GM18520 (cell line): ENCODE data around the gene PLXNA4.

Experiments used
- ATAC-seq: cut with Tn5 transposase; IDR thresholded peaks from one replicate; pipeline ENCODE4 v1.9.1; 2021; ENCODE audit not compliant: unreplicated experiment

PLXNA4 gene

DNA sequence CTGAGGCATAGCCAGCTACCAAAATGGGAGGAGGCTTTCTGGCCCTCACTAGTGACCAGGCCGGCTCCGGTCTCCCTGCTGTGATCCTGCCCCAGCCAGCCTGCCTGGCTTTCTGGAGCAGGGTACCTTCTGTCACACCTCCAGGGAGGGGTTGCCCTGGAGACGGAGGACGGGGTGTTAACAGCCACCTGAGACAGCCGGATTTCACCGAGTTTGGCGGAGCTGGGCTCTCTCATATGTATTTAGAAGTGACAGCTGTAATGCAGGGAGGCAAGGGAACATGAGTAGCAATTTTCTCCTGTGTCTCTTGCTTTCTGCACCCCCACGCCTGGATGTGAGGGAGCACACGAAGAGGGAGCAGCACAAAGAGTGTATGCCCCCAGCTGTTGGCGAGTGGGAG, 473.3 kb downstream of the PLXNA4 start:
- no peak for ATAC-seq

- ATAC-seq = no peak
These were observed 473.9 kb downstream of the PLXNA4 start for GRCh38 chr7:132102391-132102790.

DNA sequence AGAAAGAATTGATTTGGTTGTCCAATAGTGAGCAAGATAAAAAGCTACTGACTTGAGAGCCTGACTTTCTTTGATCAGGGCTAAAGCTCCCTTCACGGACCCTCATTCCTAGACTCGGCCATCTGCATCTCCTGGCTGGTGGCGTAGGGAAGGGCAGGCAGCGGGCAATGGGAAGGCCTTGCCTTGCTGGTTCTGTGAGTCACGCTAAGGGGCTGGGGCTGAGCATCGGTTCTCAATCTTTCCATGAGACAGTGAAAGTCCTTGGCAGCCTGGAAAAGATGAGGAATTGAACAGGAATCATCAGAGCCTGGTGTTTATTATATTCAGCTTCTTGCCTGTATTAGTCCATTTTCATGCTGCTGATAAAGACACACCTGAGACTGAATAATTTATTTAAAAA, 475.3 kb downstream of the PLXNA4 start:
- ATAC-seq = no peak

DNA sequence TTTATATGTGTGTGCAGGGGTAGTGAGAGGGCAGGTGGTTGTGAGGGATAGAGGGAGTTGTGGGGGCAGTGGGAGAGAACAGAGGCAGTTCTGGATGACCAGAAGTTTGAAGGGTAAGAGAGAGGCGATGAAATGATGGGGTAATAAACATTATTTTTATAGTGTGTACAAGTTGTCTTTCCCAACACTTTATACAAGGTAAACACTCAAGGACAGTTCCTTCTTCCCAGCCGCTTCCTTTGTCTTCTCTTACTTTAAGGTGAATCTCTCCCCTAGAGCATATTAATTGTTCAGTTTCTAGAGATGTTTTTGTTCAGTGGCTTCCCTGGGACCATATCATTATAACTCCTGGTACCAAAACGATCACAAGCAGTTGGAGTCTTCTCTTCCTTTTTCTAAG, 475.8 kb downstream of the PLXNA4 start:
- ATAC-seq = no peak

- ATAC-seq = no peak
These were observed 477.1 kb downstream of the PLXNA4 start for GRCh38 chr7:132099163-132099562.

GRCh38 chr7:132098327-132098726, 477.9 kb downstream of the PLXNA4 start:
- no peak for ATAC-seq

DNA sequence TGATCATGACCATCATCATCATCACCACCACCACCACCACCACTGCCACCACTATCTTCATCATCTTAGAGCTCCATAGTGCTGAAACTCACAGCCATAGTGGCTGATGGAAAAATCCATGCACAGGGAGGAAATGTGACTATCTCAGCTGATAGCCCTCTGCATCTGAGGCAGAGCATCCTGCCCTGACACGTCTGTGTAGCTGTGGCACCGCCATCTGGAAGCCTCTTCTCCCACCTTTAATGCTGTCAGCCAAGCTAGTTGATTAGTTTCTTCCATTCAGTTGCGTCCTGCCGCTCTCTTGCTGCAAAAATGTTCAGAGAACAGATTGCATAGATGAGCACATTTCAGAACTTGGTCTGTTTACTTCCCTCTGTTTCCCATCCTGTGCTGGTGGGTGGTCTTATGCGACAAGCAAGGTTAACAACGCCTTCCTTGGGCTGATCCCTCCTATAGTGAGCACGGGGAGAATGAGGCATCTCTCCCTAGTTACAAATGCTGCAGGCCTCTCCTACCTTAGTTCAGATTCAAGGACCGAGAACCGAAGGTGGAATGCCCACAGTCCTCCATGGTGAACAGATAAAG, 478.6 kb downstream of the PLXNA4 start:
- ATAC-seq = no peak

- no peak for ATAC-seq
These were observed 481.0 kb downstream of the PLXNA4 start for GRCh38 chr7:132095111-132095765.

DNA sequence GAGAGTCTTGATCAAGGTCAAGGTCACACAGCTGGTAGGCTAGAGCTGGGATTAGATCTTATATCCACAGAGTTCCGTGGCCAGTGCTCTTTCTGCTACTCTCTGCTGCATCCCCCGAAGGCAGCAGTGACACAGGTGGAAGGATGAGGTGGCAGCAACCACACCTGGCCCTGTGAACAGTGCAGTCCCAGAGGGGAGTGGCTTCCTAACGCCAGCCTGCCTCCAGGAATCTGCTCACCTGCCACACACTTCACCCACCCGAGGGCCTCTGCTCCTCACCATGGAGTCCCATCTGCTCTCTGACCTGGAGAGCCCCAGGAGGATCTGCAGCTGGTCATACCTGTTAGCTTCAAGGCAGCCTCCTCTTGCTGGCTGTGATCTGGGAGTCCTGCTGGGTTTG, 484.2 kb downstream of the PLXNA4 start:
- ATAC-seq = no peak

DNA sequence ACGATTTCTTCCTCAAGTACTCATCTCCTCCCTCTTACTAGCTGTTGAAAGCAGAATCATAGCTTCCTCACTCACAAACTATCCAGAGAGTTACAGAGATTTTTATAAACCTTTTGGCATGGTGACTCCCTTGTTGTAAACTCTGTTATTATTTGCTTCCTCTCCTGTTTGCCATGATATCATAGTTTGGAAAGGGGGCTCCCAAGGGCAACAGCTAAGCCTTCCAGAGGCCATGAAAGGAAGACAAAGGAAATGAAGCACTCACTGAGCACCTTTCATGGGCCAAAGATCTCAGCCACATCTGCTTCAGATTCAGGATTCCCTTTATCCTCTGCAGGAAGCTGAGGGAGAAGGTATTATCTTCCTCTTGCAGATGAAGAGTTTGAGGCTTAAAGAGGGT, 484.6 kb downstream of the PLXNA4 start:
- no peak for ATAC-seq

DNA sequence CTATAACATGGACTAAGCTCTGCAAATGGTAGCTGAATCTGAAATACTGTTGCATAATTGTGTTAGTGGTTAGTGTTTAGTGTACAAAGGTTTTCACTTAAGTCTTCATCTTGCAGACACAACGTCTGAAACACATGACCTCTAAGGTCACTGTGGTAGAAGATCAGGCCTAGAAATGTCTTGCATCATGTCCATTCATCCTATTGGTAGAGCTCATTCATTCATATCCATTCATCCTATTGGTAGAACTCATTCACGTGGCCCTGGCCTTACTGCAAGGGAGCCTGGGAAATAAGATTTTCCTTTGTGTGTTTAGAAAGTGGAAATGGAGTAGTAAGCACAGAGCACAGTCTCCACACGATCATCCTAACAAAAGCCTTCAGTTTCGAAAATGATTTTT, 485.8 kb downstream of the PLXNA4 start:
- ATAC-seq = no peak

DNA sequence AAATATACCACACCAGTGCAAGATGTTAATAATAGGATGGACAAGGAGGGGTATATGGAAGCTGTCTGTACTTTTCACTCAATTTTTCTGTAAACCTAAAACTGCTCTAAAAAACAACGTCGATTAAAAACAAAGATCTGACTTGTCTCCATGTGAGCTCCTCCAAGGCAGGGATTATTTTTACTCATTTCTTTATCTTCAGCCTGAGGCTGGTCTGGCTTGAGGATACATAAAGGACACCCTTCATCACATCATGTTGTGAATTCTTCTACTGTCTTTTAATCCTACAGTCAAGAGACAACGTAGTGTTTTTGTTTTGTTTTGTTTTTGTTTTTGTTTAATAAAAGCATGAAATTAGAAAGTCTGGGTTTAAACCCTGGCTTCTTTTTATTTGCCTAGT, 486.9 kb downstream of the PLXNA4 start:
- no peak for ATAC-seq

DNA sequence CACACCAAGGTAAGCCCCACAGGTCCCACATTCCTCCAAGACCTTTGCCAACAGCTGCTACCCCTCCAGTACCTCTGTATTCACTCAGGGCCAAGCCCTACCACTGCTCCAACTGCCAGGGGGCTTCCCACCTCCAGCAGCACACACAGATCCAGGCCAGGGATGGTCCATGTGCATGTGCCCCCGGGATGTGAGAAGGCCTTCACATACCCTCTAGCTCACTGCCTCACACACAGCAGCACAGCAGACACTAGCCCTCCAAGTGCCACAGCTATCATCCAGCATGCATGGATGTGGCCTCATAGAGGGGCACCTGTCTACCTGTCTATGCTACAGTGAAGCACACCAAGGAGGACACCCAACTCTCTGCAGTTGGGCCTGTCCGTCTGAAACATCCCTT, 488.8 kb downstream of the PLXNA4 start:
- no peak for ATAC-seq

GRCh38 chr7:132084776-132085388, 491.4 kb downstream of the PLXNA4 start:
- no peak for ATAC-seq

DNA sequence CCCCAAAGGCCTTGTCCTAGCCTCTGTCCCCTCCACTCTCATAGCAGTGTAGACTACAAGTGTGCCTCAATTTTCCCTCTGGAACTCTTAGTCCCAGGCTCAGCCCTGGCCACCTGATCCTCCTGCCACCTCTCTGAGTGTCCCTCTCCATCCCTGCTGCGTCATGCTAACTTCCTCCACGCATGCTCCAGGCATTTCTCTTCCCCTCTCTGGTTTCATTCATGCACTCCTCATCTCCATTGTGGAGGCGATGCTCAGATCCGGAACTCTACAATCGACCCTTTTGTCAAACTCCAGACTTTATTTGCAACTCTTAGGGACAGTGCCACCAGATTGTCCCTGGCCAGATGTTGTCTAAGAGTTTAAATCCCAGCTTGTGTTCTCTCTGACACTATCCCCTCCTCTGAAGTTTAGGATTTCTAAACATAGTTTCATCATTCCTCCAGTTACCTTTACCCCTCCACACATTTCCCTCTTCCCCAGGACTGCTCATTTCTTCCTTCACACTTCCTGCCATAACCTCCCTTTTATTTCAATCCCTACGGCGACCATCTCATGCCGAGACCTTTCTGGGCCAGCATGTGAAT, 492.6 kb downstream of the PLXNA4 start:
- ATAC-seq = no peak

DNA sequence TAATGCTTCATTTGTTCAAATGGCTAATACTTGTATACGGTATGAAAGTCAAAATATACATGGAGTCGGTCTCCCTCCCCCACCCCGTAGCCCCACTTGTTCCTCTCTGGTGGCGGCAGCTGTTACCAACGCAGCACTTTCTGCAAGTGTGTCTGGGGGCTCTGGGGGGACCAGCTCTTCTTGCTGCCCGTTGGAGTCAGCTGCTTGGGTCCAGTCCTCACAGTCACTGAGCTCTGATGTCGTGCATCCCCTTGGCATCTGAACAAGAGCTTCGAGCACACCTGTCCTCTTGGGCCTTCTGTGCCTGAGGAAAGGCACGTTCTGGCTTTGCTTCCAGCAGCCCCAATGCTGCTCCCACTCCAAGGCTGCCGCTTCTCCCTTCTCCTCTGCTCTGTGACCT, 493.1 kb downstream of the PLXNA4 start:
- ATAC-seq = no peak

DNA sequence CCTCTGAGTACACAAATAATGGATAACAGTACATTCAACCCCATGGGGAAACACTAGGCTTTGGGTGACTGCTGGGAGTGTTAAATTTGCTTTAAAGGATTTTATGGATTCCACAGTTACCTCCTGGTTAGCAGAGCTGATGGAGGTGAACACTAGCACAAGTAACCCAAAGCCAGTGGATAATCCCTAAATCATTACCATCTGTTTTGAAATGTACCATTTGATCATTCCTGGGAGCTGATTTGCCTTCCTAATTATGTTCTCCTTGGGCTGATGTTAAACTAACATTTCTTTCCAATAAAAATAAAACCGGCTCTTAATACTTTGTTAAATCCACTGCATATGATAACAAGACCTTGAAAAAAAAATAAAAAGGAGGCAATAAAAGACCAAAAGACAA, 493.9 kb downstream of the PLXNA4 start:
- ATAC-seq = no peak

GRCh38 chr7:132081686-132082085, 494.6 kb downstream of the PLXNA4 start:
- no peak for ATAC-seq

GRCh38 chr7:132080967-132081668, 495.2 kb downstream of the PLXNA4 start:
- no peak for ATAC-seq

DNA sequence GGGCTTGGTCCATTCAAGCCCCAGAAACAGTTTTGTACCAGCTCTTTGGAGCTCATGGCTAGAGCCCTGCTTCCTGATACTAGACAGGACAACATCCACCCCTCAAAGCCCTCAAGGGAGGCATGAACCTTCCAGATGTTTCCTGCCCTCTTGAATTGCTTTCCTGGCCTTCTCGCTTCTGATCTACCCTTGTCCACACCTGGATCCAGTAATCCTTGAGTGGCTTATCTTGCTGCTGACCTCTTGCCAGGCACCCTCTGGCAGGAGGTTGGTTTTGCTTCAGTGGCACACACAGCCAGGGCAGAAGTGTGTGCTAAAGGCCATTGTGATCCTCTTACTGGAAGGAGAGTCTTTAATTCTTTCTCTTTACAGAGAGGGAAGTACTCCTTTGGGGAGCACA, 495.8 kb downstream of the PLXNA4 start:
- no peak for ATAC-seq

DNA sequence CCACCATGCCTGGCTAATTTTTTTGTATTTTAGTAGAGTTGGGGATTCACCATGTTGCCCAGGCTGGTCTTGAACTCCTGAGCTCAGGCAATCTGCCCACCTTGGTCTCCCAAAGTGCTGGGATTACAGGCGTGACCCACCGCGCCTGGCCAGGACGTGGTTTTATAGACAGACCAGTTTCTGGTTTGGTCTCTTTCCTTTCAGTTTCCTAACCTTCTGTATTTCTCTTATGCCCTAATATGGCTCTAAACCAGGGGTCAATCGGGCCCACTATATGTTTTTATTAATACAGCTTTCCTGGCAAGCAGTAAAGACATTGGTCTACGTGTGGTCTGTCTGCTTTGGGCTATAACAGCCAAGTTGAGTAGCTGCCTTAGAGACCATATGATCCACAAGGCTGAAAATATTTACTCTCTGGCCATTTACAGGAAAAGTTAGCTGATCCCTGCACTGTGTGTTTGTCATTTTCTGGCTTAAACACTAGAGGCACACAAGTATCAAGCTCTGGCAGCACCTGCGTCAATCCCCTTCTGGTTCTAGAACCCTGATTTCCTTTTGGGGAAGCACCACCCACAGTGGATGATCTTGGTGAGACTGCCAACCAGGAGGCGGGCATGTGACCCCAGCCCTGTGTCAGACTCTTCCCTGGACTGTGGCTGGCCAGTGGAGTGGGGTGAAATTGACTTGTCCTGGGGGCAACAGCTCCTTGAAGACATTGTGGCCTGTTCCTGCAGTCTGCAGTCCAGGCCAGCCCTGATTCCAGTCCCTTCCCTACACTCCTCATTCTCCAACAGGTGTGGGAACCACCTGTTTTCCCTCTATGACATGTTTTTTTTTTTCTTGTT, 497.2 kb downstream of the PLXNA4 start:
- no peak for ATAC-seq
